HEK293 (cell line): ENCODE measurements around the gene SLC26A1.
"Not testable (repeated sequence)": the region's sequence is repeated elsewhere in the genome, so short reads cannot be mapped to it uniquely, and the experiment has no call there.

ENCODE experiments used
- CTCF ChIA-PET: fragments of 350-600 bp; formaldehyde crosslinking; extraction: SDS; loops from one replicate; lab custom pipeline; 2021; ENCODE audit warnings: antibody characterized with exemption; lab: Yijun Ruan, JAX
- POLR2A ChIA-PET: fragments of 300-600 bp; formaldehyde crosslinking; extraction: SDS; loops from one replicate; lab custom pipeline; 2020; ENCODE audit warnings: antibody characterized with exemption, inconsistent platforms; lab: Yijun Ruan, JAX
- H3K27ac ChIP-seq: fragments of 200-500 bp; sonication (Bioruptor generic); 2 replicates; pipeline ENCODE4 v1.5.1; 2014; ENCODE audit warnings: low read depth, low read length, control low read depth, inconsistent platforms; ENCODE audit errors: extremely low read depth
- H3K36me3 ChIP-seq, 2 experiments: fragments of 200-500 bp in 1 of 2; sonication (Bioruptor generic) in 1 of 2; 1 replicate in 1 of 2; 2 replicates in 1 of 2; pipeline ENCODE4 v1.5.1; 2014 to 2017; ENCODE audit warnings: inconsistent platforms in 2 of 2, low read length in 2 of 2; ENCODE audit not compliant: control insufficient read depth in 2 of 2, insufficient read depth in 1 of 2
- H3K4me1 ChIP-seq: fragments of 200-500 bp; sonication (Bioruptor generic); 2 replicates; pipeline ENCODE4 v1.5.1; 2014; ENCODE audit warnings: mild to moderate bottlenecking, low read length, inconsistent platforms; ENCODE audit not compliant: control insufficient read depth, insufficient read depth
- H3K4me3 ChIP-seq: 2 replicates; pipeline ENCODE4 v1.5.1; 2011; ENCODE audit warnings: low read depth, mild to moderate bottlenecking, control low read depth, low read length, moderate library complexity
- H3K9me3 ChIP-seq: fragments of 200-500 bp; sonication (Bioruptor generic); 2 replicates; pipeline ENCODE4 v1.5.1; 2014; ENCODE audit warnings: low read depth, low read length, inconsistent platforms; ENCODE audit not compliant: control insufficient read depth, insufficient read depth
- AEBP2 ChIP-seq: fragments of 450-650 bp; formaldehyde crosslinking; IDR thresholded peaks from 2 replicates; pipeline ENCODE4 v1.5.1; 2016; ENCODE audit warnings: missing biosample characterization, missing genetic modification characterization, borderline replicate concordance
- GFI1B ChIP-seq: fragments of 450-650 bp; formaldehyde crosslinking; IDR thresholded peaks from 2 replicates; pipeline ENCODE4 v1.5.1; 2016; ENCODE audit warnings: missing biosample characterization, missing genetic modification characterization
- SP7 ChIP-seq: fragments of 450-650 bp; formaldehyde crosslinking; IDR thresholded peaks from 2 replicates; pipeline ENCODE4 v1.5.1; 2016; ENCODE audit warnings: missing biosample characterization, missing genetic modification characterization
- TCF7L2 ChIP-seq: IDR thresholded peaks from 2 replicates; pipeline ENCODE4 v1.6.1; 2011; ENCODE audit warnings: low read depth, mild to moderate bottlenecking, inconsistent platforms, low read length, moderate library complexity, borderline replicate concordance
- ZBTB11 ChIP-seq: fragments of 450-650 bp; formaldehyde crosslinking; conservative IDR thresholded peaks from 2 replicates; pipeline ENCODE4 v1.5.1; 2016; ENCODE audit warnings: low read depth, missing biosample characterization, missing genetic modification characterization
- ZFP69B ChIP-seq: fragments of 450-650 bp; formaldehyde crosslinking; IDR thresholded peaks from 2 replicates; pipeline ENCODE4 v1.5.1; 2016; ENCODE audit warnings: missing biosample characterization, missing genetic modification characterization
- ZNF26 ChIP-seq: fragments of 450-650 bp; formaldehyde crosslinking; IDR thresholded peaks from 2 replicates; pipeline ENCODE4 v1.5.1; 2016; ENCODE audit warnings: missing biosample characterization, missing genetic modification characterization
- ZNF280D ChIP-seq: fragments of 450-650 bp; formaldehyde crosslinking; IDR thresholded peaks from 2 replicates; pipeline ENCODE4 v1.5.1; 2016; ENCODE audit warnings: missing biosample characterization, missing genetic modification characterization
- ZNF510 ChIP-seq: fragments of 450-650 bp; formaldehyde crosslinking; IDR thresholded peaks from 2 replicates; pipeline ENCODE4 v1.5.1; 2018; ENCODE audit warnings: mild to moderate bottlenecking, missing genetic modification characterization, missing biosample characterization; ENCODE audit not compliant: insufficient replicate concordance
- ZNF513 ChIP-seq: fragments of 450-650 bp; IDR thresholded peaks from 2 replicates; pipeline ENCODE4 v1.5.1; 2018; ENCODE audit warnings: missing biosample characterization, missing genetic modification characterization
- ZNF664 ChIP-seq: fragments of 450-650 bp; formaldehyde crosslinking; IDR thresholded peaks from 2 replicates; pipeline ENCODE4 v1.5.1; 2016; ENCODE audit warnings: missing biosample characterization, missing genetic modification characterization

Gene SLC26A1

GRCh38 chr4:945274-946102, 47.7 kb downstream of the SLC26A1 start (continued):
- TF ChIP-seq ZBTB11 (tag by site-specific recombination) (no peak), AEBP2 (no peak), ZFP69B (no peak), SP7 (tag by site-specific recombination) (no peak), GFI1B (no peak), ZNF280D (tag by site-specific recombination) (no peak), ZNF510 (tag by site-specific recombination) (no peak), ZNF513 (tag by site-specific recombination) (no peak), ZNF664 (tag by site-specific recombination) (no peak), TCF7L2 (no peak), ZNF26 (tag by site-specific recombination) (no peak)
- TF ChIP-seq, all 188 proteins: peak for 0

GRCh38 chr4:939508-939907, 53.7 kb downstream of the SLC26A1 start:
- H3K4me1 ChIP-seq, H3K36me3 ChIP-seq, POLR2A ChIA-PET, H3K4me3 ChIP-seq, CTCF ChIA-PET, H3K27ac ChIP-seq, H3K9me3 ChIP-seq: not testable (repeated sequence)
